MM.1S (cell line): Measurements from ENCODE around the gene GPC3.

Experiments used
- DNase-seq: peaks from one replicate; pipeline ENCODE4 v3.0.0-alpha.2; 2015
- H2AFZ ChIP-seq: fragments of 300-600 bp; sonication (generic); 2 replicates; pipeline ENCODE4 v1.6.0; 2016; ENCODE audit warnings: antibody characterized with exemption, low read length
- H3F3A ChIP-seq: fragments of 300-600 bp; sonication (generic); 2 replicates; pipeline ENCODE4 v1.6.1; 2016; ENCODE audit warnings: mild to moderate bottlenecking, antibody characterized with exemption, low read length, moderate library complexity, mixed read lengths; ENCODE audit not compliant: insufficient read depth
- H3K27ac ChIP-seq: fragments of 300-600 bp; sonication (generic); 2 replicates; pipeline ENCODE4 v1.5.1; 2016; ENCODE audit warnings: mild to moderate bottlenecking, low read length
- H3K27me3 ChIP-seq: fragments of 300-600 bp; sonication (generic); replicated peaks from 2 replicates; pipeline ENCODE4 v1.6.0; 2016; ENCODE audit warnings: low read length; ENCODE audit not compliant: insufficient read depth
- H3K36me3 ChIP-seq: fragments of 300-600 bp; sonication (generic); replicated peaks from 2 replicates; pipeline ENCODE4 v1.6.1; 2016; ENCODE audit warnings: mild to moderate bottlenecking, low read length, mixed read lengths; ENCODE audit not compliant: insufficient read depth
- H3K4me1 ChIP-seq: fragments of 300-600 bp; sonication (generic); 2 replicates; pipeline ENCODE4 v1.6.1; 2016; ENCODE audit warnings: low read length, mixed read lengths
- H3K4me2 ChIP-seq: fragments of 300-600 bp; sonication (generic); 2 replicates; pipeline ENCODE4 v1.6.0; 2016; ENCODE audit warnings: low read depth, low read length
- H3K4me3 ChIP-seq: fragments of 300-600 bp; sonication (generic); 2 replicates; pipeline ENCODE4 v1.5.1; 2016; ENCODE audit warnings: low read length, mixed read lengths
- H3K79me2 ChIP-seq: fragments of 300-600 bp; sonication (generic); 2 replicates; pipeline ENCODE4 v1.6.1; 2016; ENCODE audit warnings: mixed run types, low read length, mixed read lengths
- H3K9ac ChIP-seq: fragments of 300-600 bp; sonication (generic); 2 replicates; pipeline ENCODE4 v1.6.1; 2016; ENCODE audit warnings: low read length, mixed read lengths
- H3K9me2 ChIP-seq: fragments of 300-600 bp; sonication (generic); replicated peaks from 2 replicates; pipeline ENCODE4 v1.6.1; 2016; ENCODE audit warnings: mild to moderate bottlenecking, low read length, mixed read lengths; ENCODE audit not compliant: insufficient read depth
- H3K9me3 ChIP-seq: fragments of 300-600 bp; sonication (generic); replicated peaks from 2 replicates; pipeline ENCODE4 v1.6.1; 2016; ENCODE audit warnings: mild to moderate bottlenecking, low read length, mixed read lengths; ENCODE audit not compliant: insufficient read depth
- H4K20me1 ChIP-seq: fragments of 300-600 bp; sonication (generic); 2 replicates; pipeline ENCODE4 v1.6.1; 2016; ENCODE audit warnings: mild to moderate bottlenecking, low read length, moderate library complexity, mixed read lengths; ENCODE audit not compliant: insufficient read depth
- EZH2 ChIP-seq: fragments of 300-600 bp; sonication (generic); optimal IDR thresholded peaks from 2 replicates; pipeline ENCODE3; 2017; ENCODE audit warnings: low read depth, mild to moderate bottlenecking, antibody characterized with exemption, low read length, mixed read lengths
- EZH2phosphoT487 ChIP-seq: fragments of 300-600 bp; sonication (generic); IDR thresholded peaks from 2 replicates; pipeline ENCODE4 v1.6.1; 2018; ENCODE audit warnings: antibody characterized with exemption, low read length
- TF ChIP-seq, protein P1 (sequence below): fragments of 300-600 bp; sonication (generic); IDR thresholded peaks from 2 replicates; pipeline ENCODE4 v1.5.1; 2016; ENCODE audit warnings: antibody characterized with exemption, low read length, mixed read lengths

Gene GPC3

DNA sequence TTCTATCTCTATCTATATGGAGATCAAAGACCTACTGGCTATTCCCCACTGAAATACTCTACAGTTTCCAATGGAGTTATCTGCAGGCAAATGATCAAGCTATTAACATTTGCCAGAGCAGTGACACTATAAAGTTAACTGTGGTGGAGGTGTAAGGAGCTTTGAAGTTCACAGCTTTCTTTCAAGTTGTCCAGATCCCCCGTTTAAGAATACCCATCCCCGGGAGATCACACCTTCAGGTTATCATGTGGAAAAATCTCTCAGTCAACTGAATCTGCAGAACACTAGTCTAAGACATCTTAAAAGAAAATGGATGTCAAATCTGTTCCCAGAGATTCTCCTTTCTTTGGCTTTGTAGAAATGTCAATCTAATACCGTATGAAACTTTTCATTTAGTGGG, 80.1 kb downstream of the GPC3 start:
- TF ChIP-seq EZH2 (no peak), EZH2phosphoT487 (no peak)
- TF ChIP-seq, protein P1, sequence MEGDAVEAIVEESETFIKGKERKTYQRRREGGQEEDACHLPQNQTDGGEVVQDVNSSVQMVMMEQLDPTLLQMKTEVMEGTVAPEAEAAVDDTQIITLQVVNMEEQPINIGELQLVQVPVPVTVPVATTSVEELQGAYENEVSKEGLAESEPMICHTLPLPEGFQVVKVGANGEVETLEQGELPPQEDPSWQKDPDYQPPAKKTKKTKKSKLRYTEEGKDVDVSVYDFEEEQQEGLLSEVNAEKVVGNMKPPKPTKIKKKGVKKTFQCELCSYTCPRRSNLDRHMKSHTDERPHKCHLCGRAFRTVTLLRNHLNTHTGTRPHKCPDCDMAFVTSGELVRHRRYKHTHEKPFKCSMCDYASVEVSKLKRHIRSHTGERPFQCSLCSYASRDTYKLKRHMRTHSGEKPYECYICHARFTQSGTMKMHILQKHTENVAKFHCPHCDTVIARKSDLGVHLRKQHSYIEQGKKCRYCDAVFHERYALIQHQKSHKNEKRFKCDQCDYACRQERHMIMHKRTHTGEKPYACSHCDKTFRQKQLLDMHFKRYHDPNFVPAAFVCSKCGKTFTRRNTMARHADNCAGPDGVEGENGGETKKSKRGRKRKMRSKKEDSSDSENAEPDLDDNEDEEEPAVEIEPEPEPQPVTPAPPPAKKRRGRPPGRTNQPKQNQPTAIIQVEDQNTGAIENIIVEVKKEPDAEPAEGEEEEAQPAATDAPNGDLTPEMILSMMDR, result no peak
- no peak overlapping the region for H3K27ac ChIP-seq
- H4K20me1 ChIP-seq, result no peaks in the 10 kb centered on the region
- H3K79me2 ChIP-seq, result no peaks in the 10 kb centered on the region
- no peak overlapping the region for H3K4me2 ChIP-seq
- no peak overlapping the region for H3K9ac ChIP-seq
- H3K9me2 ChIP-seq, result no peaks in the 10 kb centered on the region
- H2AFZ ChIP-seq, result no peak overlapping the region
- DNase-seq, result no peak
- H3K9me3 ChIP-seq, result no peaks in the 10 kb centered on the region
- H3K4me3 ChIP-seq, result no peak overlapping the region
- no peaks in the 10 kb centered on the region for H3K27me3 ChIP-seq
- H3K4me1 ChIP-seq, result no peaks in the 10 kb centered on the region
- no peaks in the 10 kb centered on the region for H3F3A ChIP-seq
- H3K36me3 ChIP-seq, result no peaks in the 10 kb centered on the region

GRCh38 chrX:133897593-133898163, 87.7 kb downstream of the GPC3 start:
- no peaks in the 10 kb centered on the region for H3K79me2 ChIP-seq
- no peaks in the 10 kb centered on the region for H3F3A ChIP-seq
- H3K27me3 ChIP-seq, result no peaks in the 10 kb centered on the region
- no peaks in the 10 kb centered on the region for H3K9me3 ChIP-seq
- no peaks in the 10 kb centered on the region for H4K20me1 ChIP-seq
- H3K9me2 ChIP-seq, result no peaks in the 10 kb centered on the region
- DNase-seq, result no peak
- H3K4me3 ChIP-seq, result no peak overlapping the region
- H3K27ac ChIP-seq, result no peak overlapping the region
- TF ChIP-seq EZH2 (no peak), EZH2phosphoT487 (no peak)
- TF ChIP-seq, protein P1, result no peak
- no peak overlapping the region for H2AFZ ChIP-seq
- no peak overlapping the region for H3K9ac ChIP-seq
- no peaks in the 10 kb centered on the region for H3K4me1 ChIP-seq
- H3K36me3 ChIP-seq, result no peaks in the 10 kb centered on the region
- no peak overlapping the region for H3K4me2 ChIP-seq

GRCh38 chrX:133892337-133892736, 93.1 kb downstream of the GPC3 start:
- Histone ChIP-seq H3K9me3 (no peaks in the 10 kb centered on the region), H4K20me1 (no peaks in the 10 kb centered on the region), H3K36me3 (no peaks in the 10 kb centered on the region), H3K79me2 (no peaks in the 10 kb centered on the region), H3K9ac (no peak overlapping the region), H3F3A (no peaks in the 10 kb centered on the region), H3K9me2 (no peaks in the 10 kb centered on the region), H3K27me3 (no peaks in the 10 kb centered on the region), H3K4me1 (no peaks in the 10 kb centered on the region), H3K4me2 (no peak overlapping the region), H3K27ac (no peak overlapping the region), H2AFZ (no peak overlapping the region), H3K4me3 (no peak overlapping the region)
- no peak for DNase-seq
- TF ChIP-seq EZH2 (no peak), EZH2phosphoT487 (no peak)
- TF ChIP-seq, protein P1, result no peak
